ENCODE measurements around the gene CCDC85C. TPM values are rescaled to one million over a fixed set of nuclear protein-coding genes. Genes with fewer than 3 reads are reported as not detected.

CCDC85C gene
- total RNA-seq, 1 experiment from 2014 or later, result 33.2 TPM

DNA sequence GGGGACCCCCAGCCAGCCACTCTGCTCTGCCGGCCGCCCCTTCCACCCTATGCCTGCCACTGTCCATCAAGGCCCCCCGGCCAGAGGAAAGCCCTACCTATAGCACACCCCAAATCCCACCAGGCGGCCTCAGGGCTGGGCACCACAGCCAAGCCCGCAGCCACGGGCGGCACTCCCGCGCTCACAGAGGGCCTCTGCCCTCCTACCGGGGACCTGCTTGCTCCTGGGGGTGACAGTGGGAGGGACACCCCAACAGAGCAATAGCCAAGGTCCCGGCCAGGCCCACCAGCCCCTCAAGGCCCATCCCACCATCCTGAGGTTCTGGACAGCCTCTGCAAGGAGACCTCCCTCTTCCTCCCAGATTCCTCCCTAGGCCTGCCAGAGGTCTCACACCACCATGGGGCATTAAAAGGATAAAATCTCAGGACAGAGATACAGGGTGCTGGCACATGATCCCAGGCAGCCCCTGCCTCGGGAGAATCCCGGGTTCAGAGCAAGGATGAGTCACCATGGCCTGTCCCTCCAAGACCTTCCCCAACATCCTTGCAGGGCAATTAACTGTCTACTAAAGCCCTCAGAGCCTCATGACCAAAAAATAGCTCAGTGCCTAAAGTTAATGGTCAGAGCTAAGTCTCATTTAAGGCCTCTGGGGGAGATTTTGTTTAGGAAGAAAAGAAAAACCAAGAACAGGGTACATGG, 17.1 kb downstream of the CCDC85C start:
- no peak overlapping the region for H2AK5ac ChIP-seq (ENCODE audit: insufficient read length, low read length)
- H3K4ac ChIP-seq (ENCODE audit: low read depth, low read length), result no peak overlapping the region
- no peaks in the 10 kb centered on the region for H3K9me3 ChIP-seq (ENCODE audit: control insufficient read depth, low read depth, low read length)
- H3K36me3 Mint-ChIP-seq (ENCODE audit: insufficient read depth in 1 of 3, low read depth in 3 of 3), result peaks cover 0 to 6% (median 0%) of the 10 kb centered on the region in 3 experiments; a peak in 2 of 7 replicates
- no CpG with 5 or more reads among the region's 13 CpGs for WGBS (ENCODE audit: extremely low coverage, insufficient read length, low lambda C conversion rate)
- no peak overlapping the region for H2BK15ac ChIP-seq (ENCODE audit: low read depth, low read length)
- DNase-seq, result no peak
- no peak overlapping the region for H3K18ac ChIP-seq (ENCODE audit: insufficient read length, low read depth, low read length)
- H3K23me2 ChIP-seq (ENCODE audit: insufficient read length, low read depth, low read length, poor library complexity, severe bottlenecking), result no peaks in the 10 kb centered on the region
- no peak overlapping the region for H2BK5ac ChIP-seq (ENCODE audit: insufficient read length, low read length)
- no peak overlapping the region for H3T11ph ChIP-seq (ENCODE audit: low read length)
- H3K27me3 Mint-ChIP-seq (ENCODE audit: low read depth), result no peaks in the 10 kb centered on the region
- H3K4me2 ChIP-seq (ENCODE audit: insufficient read depth, insufficient read length, low read length), result no peak overlapping the region
- no peak overlapping the region for H4K8ac ChIP-seq (replicated peaks; ENCODE audit: insufficient read length, low read depth, low read length)
- H3K4me3 Mint-ChIP-seq, result no peak overlapping the region
- TF ChIP-seq, protein P1, sequence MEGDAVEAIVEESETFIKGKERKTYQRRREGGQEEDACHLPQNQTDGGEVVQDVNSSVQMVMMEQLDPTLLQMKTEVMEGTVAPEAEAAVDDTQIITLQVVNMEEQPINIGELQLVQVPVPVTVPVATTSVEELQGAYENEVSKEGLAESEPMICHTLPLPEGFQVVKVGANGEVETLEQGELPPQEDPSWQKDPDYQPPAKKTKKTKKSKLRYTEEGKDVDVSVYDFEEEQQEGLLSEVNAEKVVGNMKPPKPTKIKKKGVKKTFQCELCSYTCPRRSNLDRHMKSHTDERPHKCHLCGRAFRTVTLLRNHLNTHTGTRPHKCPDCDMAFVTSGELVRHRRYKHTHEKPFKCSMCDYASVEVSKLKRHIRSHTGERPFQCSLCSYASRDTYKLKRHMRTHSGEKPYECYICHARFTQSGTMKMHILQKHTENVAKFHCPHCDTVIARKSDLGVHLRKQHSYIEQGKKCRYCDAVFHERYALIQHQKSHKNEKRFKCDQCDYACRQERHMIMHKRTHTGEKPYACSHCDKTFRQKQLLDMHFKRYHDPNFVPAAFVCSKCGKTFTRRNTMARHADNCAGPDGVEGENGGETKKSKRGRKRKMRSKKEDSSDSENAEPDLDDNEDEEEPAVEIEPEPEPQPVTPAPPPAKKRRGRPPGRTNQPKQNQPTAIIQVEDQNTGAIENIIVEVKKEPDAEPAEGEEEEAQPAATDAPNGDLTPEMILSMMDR (conservative IDR thresholded peaks at IDR 0.05), result no peak
- no peak overlapping the region for H4K5ac ChIP-seq (ENCODE audit: insufficient read length, low read depth, low read length)
- H4K91ac ChIP-seq (ENCODE audit: insufficient read length, low read depth, low read length), result no peak overlapping the region
- H4K20me1 ChIP-seq (ENCODE audit: control insufficient read depth, insufficient read depth, insufficient read length), result no peaks in the 10 kb centered on the region
- H3K27me3 ChIP-seq (ENCODE audit: insufficient read depth, low read length), result no peaks in the 10 kb centered on the region
- no peak overlapping the region for H2BK120ac ChIP-seq (ENCODE audit: low read depth, low read length, poor library complexity, severe bottlenecking)
- no peak overlapping the region; the same call in 1 of the 2 replicates for H3K14ac ChIP-seq (ENCODE audit: insufficient read depth, low read length)
- H2BK12ac ChIP-seq (ENCODE audit: insufficient read length, low read depth, low read length), result no peak overlapping the region
- peaks cover 5% of the 10 kb centered on the region for H3K79me1 ChIP-seq (ENCODE audit: insufficient read depth, low read depth, low read length, poor library complexity, severe bottlenecking)
- peaks cover 2% of the 10 kb centered on the region; the same call in 1 of the 2 replicates for H3K79me2 ChIP-seq (ENCODE audit: insufficient read depth, low read length)
- peaks cover 17 to 38% of the 10 kb centered on the region in 2 experiments for H3K4me1 Mint-ChIP-seq
- H3K9ac ChIP-seq (ENCODE audit: extremely low read depth, insufficient read length, low read length), result no peak overlapping the region
- H3K27ac ChIP-seq (ENCODE audit: insufficient read length, low read depth, low read length), result no peak overlapping the region
- H2BK20ac ChIP-seq (ENCODE audit: low read depth, low read length, poor library complexity, severe bottlenecking), result no peak overlapping the region
- H3K56ac ChIP-seq (ENCODE audit: insufficient read length, low read depth, low read length), result no peak overlapping the region
- H3K27ac Mint-ChIP-seq, result no peak overlapping the region; a peak in 1 of 7 replicates
- H3K23ac ChIP-seq (ENCODE audit: insufficient read length, low read depth, low read length), result no peak overlapping the region
- no peaks in the 10 kb centered on the region; the same call in 1 of the 2 replicates for H3K4me1 ChIP-seq (ENCODE audit: insufficient read depth, low read length)
- H2AFZ ChIP-seq (ENCODE audit: low read length), result no peak overlapping the region
- no peaks in the 10 kb centered on the region for H3K9me3 Mint-ChIP-seq
